GM12878 (cell line): ENCODE data around the gene SPRY2. TPM values are rescaled to one million over a fixed set of nuclear protein-coding genes. Genes with fewer than 3 reads are reported as not detected.

ENCODE experiments used
- ATAC-seq: fragments of 200-7000 bp; cut with Tn5 transposase; 3 replicates; pipeline ENCODE4 v1.9.1; 2020; ENCODE audit warnings: mild to moderate bottlenecking, moderate library complexity
- BruUV-seq: library from RNA; stranded (reverse); fragments of 400-500 nt; replicated peaks from 2 replicates; lab custom pipeline; 2021; lab: Mats Ljungman, UMichigan
- CTCF ChIA-PET: fragments of 300-600 bp; sonication (Branson Sonifier 250); formaldehyde crosslinking; extraction: SDS; loops from one replicate; lab custom pipeline; 2021; ENCODE audit warnings: inconsistent platforms; lab: Yijun Ruan, JAX
- POLR2A ChIA-PET: fragments of 350-600 bp; formaldehyde crosslinking; extraction: SDS; loops from one replicate; lab custom pipeline; 2021; ENCODE audit warnings: inconsistent platforms; lab: Charles Lee
- RAD21 ChIA-PET: fragments of 300-600 bp; sonication (Branson Sonifier 250); formaldehyde crosslinking; loops from one replicate; lab custom pipeline; 2023; ENCODE audit warnings: antibody characterized with exemption; ENCODE audit not compliant: unreplicated experiment; lab: Charles Lee
- SMC1A ChIA-PET: fragments of 300-600 bp; sonication (Branson Sonifier 250); formaldehyde crosslinking; loops from one replicate; lab custom pipeline; 2023; ENCODE audit not compliant: unreplicated experiment, uncharacterized antibody; lab: Charles Lee
- DNase-seq: peaks from one replicate; pipeline ENCODE4 v3.0.0-alpha.2; 2011; ENCODE audit warnings: low read depth, low spot score
- FAIRE-seq: peaks from 3 replicates; lab custom pipeline; 2011; peaks lifted over from hg19 to GRCh38; lab: Jason Lieb, UNC
- H2AFZ ChIP-seq: 2 replicates; pipeline ENCODE4 v1.6.0; 2011; ENCODE audit warnings: low read depth, low read length, control low read depth; ENCODE audit not compliant: control insufficient read depth
- H3K27ac ChIP-seq: 2 replicates; pipeline ENCODE4 v1.5.1; 2011; ENCODE audit warnings: control low read depth; ENCODE audit not compliant: control insufficient read depth, insufficient read depth
- H3K27me3 ChIP-seq, 2 experiments: replicated peaks in 1 of 2; 2 replicates each; pipeline versions ENCODE4 v1.6.0 to v1.6.1; 2011; ENCODE audit warnings: low read length in 1 of 2; ENCODE audit not compliant: control insufficient read depth in 2 of 2, insufficient read depth in 2 of 2
- H3K36me3 ChIP-seq, 2 experiments: 2 replicates each; pipeline ENCODE4 v1.5.1; 2011; ENCODE audit warnings: low read length in 1 of 2; ENCODE audit not compliant: control insufficient read depth in 2 of 2, insufficient read depth in 2 of 2
- H3K4me1 ChIP-seq: 2 replicates; pipeline ENCODE4 v1.6.1; 2011; ENCODE audit warnings: mild to moderate bottlenecking, low read length, moderate library complexity, mixed read lengths; ENCODE audit not compliant: control insufficient read depth, insufficient read depth
- H3K4me2 ChIP-seq: 2 replicates; pipeline ENCODE4 v1.6.0; 2011; ENCODE audit warnings: control low read depth; ENCODE audit not compliant: control insufficient read depth, insufficient read depth
- H3K4me3 ChIP-seq: fragments of 200-600 bp; sonication (generic); 2 replicates; pipeline ENCODE4 v1.5.1; 2016
- H3K79me2 ChIP-seq: 2 replicates; pipeline ENCODE4 v1.6.0; 2011; ENCODE audit warnings: low read length; ENCODE audit not compliant: control insufficient read depth, insufficient read depth
- H3K9ac ChIP-seq: 2 replicates; pipeline ENCODE4 v1.8.0; 2011; ENCODE audit warnings: low read length, control low read depth, mixed read lengths; ENCODE audit not compliant: control insufficient read depth, insufficient read depth
- H3K9me3 ChIP-seq: replicated peaks from 3 replicates; pipeline ENCODE4 v1.5.1; 2011; ENCODE audit warnings: mild to moderate bottlenecking, low read length; ENCODE audit not compliant: control insufficient read depth, insufficient read depth
- H4K20me1 ChIP-seq: 2 replicates; pipeline ENCODE4 v1.6.0; 2011; ENCODE audit not compliant: control insufficient read depth, insufficient read depth
- BHLHE40 ChIP-seq, 2 experiments: fragments of 450-650 bp in 1 of 2; IDR thresholded peaks; 2 replicates each; pipeline ENCODE4 v1.6.1; 2011 to 2017; ENCODE audit warnings: low read depth in 2 of 2, borderline replicate concordance in 1 of 2, improper control_type of control experiment in 1 of 2, low read length in 1 of 2, mild to moderate bottlenecking in 1 of 2
- BMI1 ChIP-seq: fragments of 450-650 bp; IDR thresholded peaks from 2 replicates; pipeline ENCODE4 v1.6.1; 2016; ENCODE audit warnings: mild to moderate bottlenecking, moderate library complexity, borderline replicate concordance
- DPF2 ChIP-seq: fragments of 450-650 bp; IDR thresholded peaks from 2 replicates; pipeline ENCODE4 v1.6.1; 2017; ENCODE audit warnings: mild to moderate bottlenecking
- EGR1 ChIP-seq, 2 experiments: IDR thresholded peaks; 1 replicate in 1 of 2; 2 replicates in 1 of 2; pipeline ENCODE4 v1.6.1; 2011 to 2012; ENCODE audit warnings: low read depth in 2 of 2, low read length in 2 of 2, borderline replicate concordance in 1 of 2, mild to moderate bottlenecking in 1 of 2, moderate library complexity in 1 of 2
- EP300 ChIP-seq, 2 experiments: fragments of 150-350 bp in 1 of 2; IDR thresholded peaks; 2 replicates each; pipeline ENCODE4 v1.6.1; 2011 to 2012; ENCODE audit warnings: low read depth in 2 of 2, low read length in 2 of 2, borderline replicate concordance in 1 of 2, improper control_type of control experiment in 1 of 2, inconsistent platforms in 1 of 2; ENCODE audit not compliant: control insufficient read depth in 1 of 2
- HDAC2 ChIP-seq: fragments of 200-600 bp; sonication (generic); IDR thresholded peaks from 2 replicates; pipeline ENCODE4 v1.6.1; 2017
- HDGF ChIP-seq: fragments of 450-650 bp; IDR thresholded peaks from 2 replicates; pipeline ENCODE4 v1.6.1; 2016; ENCODE audit warnings: antibody characterized with exemption
- KDM1A ChIP-seq: fragments of 200-600 bp; sonication (generic); IDR thresholded peaks from 2 replicates; pipeline ENCODE4 v1.6.1; 2016; ENCODE audit warnings: borderline replicate concordance
- LARP7 ChIP-seq: fragments of 450-650 bp; IDR thresholded peaks from 2 replicates; pipeline ENCODE4 v1.6.1; 2017; ENCODE audit warnings: mild to moderate bottlenecking
- MEF2B ChIP-seq: fragments of 450-650 bp; IDR thresholded peaks from 2 replicates; pipeline ENCODE4 v1.6.1; 2018; ENCODE audit warnings: mild to moderate bottlenecking, moderate library complexity; ENCODE audit not compliant: partially characterized antibody, poor library complexity, severe bottlenecking
- POU2F2 ChIP-seq: IDR thresholded peaks from 3 replicates; pipeline ENCODE4 v1.6.1; 2011; ENCODE audit warnings: low read depth, mild to moderate bottlenecking, low read length, borderline replicate concordance
- RAD51 ChIP-seq: fragments of 450-650 bp; IDR thresholded peaks from 2 replicates; pipeline ENCODE4 v1.6.1; 2016; ENCODE audit warnings: moderate library complexity, mild to moderate bottlenecking, inconsistent platforms
- RB1 ChIP-seq: fragments of 450-650 bp; formaldehyde crosslinking; IDR thresholded peaks from 2 replicates; pipeline ENCODE4 v1.6.1; 2017; ENCODE audit warnings: mild to moderate bottlenecking, borderline replicate concordance
- WGBS: methylation state at CpG from one replicate; pipeline ENCODE4 v1.1.6; 2016; ENCODE audit warnings: low lambda C conversion rate; ENCODE audit not compliant: insufficient replicate concordance, insufficient coverage; ENCODE audit errors: missing lambda C conversion rate; 5-methylcytosine and 5-hydroxymethylcytosine counted together
- in situ Hi-C: fragments of 300-500 bp; cut with MboI; formaldehyde crosslinking; loops from 9 replicates; pipeline ENCODE4 v1.14.3; 2018; ENCODE audit warnings: mixed read lengths
- intact Hi-C: fragments of 100-400 bp; cut with micrococcal nuclease; formaldehyde crosslinking; loops from one replicate; pipeline ENCODE4 v1.14.2; 2022; ENCODE audit not compliant: unreplicated experiment
- polyA plus RNA-seq, 11 experiments: library from polyadenylated mRNA; depleted of rRNA in 4 of 11; unstranded in 6 of 11; stranded (reverse) in 5 of 11; fragments of >200 nt; fragmentation: Nextera tagmentation in 4 of 11; fragmentation: Illumina TruSeq in 1 of 11; extraction: Ambion mirVana in 4 of 11; extraction: Trizol in 1 of 11; gene quantifications; 1 replicate in 1 of 11; 2 replicates in 10 of 11; pipeline versions ENCODE4 v1.2.1 to v1.2.3, GENCODE V29; 2011 to 2016; ENCODE audit warnings: inconsistent platforms in 2 of 11, missing spikeins in 2 of 11, low read depth in 1 of 11
- total RNA-seq, 4 experiments: library from RNA; depleted of rRNA in 3 of 4; stranded (reverse); fragments of >200 nt in 3 of 4; fragmentation: Illumina TruSeq in 1 of 4; extraction: Trizol in 1 of 4; gene quantifications; 2 replicates each; pipeline versions ENCODE4 v1.2.1 to v1.2.3, GENCODE V29; 2013 to 2021
- TF ChIP-seq, protein P1 (sequence below): IDR thresholded peaks from 2 replicates; pipeline ENCODE4 v1.6.1; 2011; ENCODE audit warnings: borderline replicate concordance, low read depth, mild to moderate bottlenecking, moderate library complexity, low read length; ENCODE audit not compliant: insufficient read depth, poor library complexity, severe bottlenecking
- TF ChIP-seq, protein P2 (sequence below): IDR thresholded peaks from 2 replicates; pipeline ENCODE4 v1.6.1; 2012; ENCODE audit warnings: mild to moderate bottlenecking, low read depth, low read length

The SPRY2 gene
- total and polyA plus RNA-seq, 10 of the 15 experiments (the other 5 are each of a cell fraction or from before 2014, with no cell fraction given) = 1.8 to 82.1 (median 9.2) TPM

DNA sequence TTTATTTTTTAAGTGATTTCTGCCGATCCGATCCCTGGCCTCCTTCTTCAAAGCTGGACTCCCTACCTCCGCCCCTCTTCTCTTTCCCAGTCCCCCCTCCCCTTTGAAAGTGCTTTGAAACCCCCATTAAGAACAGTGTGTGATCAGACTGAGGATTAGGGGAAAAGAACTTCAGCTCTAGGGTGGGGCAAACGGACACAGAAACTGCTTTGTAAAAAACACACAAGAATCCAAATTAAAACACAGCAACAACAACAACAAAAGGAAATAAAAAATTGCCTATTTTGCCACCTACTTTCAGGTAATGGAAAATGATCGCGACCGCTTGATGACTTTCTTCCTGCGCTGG, 1.4 kb downstream of the SPRY2 start (continued):
- TF ChIP-seq, protein P1, sequence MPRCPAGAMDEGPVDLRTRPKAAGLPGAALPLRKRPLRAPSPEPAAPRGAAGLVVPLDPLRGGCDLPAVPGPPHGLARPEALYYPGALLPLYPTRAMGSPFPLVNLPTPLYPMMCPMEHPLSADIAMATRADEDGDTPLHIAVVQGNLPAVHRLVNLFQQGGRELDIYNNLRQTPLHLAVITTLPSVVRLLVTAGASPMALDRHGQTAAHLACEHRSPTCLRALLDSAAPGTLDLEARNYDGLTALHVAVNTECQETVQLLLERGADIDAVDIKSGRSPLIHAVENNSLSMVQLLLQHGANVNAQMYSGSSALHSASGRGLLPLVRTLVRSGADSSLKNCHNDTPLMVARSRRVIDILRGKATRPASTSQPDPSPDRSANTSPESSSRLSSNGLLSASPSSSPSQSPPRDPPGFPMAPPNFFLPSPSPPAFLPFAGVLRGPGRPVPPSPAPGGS = no peak

DNA sequence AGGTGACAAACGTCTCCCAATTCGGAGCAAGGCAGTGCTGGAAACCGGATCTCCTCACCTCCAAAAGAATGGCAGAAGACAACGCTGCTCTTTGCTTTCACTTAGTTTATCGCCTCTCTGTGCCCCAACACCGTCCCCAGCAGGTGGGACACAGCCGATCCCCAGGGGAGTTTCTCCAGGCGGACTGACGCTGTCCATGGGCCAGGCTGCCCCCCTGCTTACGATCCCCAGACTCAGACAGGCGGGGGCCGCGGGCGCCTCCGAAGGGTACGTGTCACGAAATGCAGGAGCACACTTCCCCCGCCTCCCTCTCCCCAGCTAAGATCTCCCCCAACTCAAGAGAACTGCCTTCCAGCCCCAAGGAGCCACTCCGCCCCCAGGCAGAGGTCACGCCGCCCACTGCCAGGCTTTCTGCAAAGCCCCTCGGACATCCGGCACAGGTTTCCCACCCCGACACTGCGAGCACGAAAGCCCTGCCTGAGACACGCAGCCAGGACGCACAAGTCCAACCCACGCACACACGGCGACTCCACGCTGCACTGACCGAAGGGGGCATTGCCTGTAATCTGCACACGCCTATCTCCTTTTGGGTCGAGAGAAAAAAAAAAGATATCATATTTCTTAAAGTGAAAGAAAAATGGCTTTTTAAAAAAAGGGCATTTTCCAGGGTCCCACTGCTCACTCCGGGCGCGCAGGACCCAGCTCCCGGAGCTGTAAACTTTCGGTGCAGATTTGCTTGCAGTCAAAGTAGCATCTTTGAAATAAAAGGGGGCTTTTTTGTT, 2.0 kb downstream of the SPRY2 start:
- intact Hi-C loops = no loop called here
- 16% methylated on average over 40 of the region's 40 CpGs for WGBS
- RAD21 ChIA-PET = interaction anchor here (0.9 to 11.5 kb wide), 18 partner anchors 9 to 677 kb away, joined by 3 to 347 read pairs (median 5); no protein-coding TSS in a partner anchor
- TF ChIP-seq, protein P2, sequence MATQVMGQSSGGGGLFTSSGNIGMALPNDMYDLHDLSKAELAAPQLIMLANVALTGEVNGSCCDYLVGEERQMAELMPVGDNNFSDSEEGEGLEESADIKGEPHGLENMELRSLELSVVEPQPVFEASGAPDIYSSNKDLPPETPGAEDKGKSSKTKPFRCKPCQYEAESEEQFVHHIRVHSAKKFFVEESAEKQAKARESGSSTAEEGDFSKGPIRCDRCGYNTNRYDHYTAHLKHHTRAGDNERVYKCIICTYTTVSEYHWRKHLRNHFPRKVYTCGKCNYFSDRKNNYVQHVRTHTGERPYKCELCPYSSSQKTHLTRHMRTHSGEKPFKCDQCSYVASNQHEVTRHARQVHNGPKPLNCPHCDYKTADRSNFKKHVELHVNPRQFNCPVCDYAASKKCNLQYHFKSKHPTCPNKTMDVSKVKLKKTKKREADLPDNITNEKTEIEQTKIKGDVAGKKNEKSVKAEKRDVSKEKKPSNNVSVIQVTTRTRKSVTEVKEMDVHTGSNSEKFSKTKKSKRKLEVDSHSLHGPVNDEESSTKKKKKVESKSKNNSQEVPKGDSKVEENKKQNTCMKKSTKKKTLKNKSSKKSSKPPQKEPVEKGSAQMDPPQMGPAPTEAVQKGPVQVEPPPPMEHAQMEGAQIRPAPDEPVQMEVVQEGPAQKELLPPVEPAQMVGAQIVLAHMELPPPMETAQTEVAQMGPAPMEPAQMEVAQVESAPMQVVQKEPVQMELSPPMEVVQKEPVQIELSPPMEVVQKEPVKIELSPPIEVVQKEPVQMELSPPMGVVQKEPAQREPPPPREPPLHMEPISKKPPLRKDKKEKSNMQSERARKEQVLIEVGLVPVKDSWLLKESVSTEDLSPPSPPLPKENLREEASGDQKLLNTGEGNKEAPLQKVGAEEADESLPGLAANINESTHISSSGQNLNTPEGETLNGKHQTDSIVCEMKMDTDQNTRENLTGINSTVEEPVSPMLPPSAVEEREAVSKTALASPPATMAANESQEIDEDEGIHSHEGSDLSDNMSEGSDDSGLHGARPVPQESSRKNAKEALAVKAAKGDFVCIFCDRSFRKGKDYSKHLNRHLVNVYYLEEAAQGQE = no peak
- TF ChIP-seq EP300 (IDR thresholded peaks at IDR 0.05; ENCODE audit: borderline replicate concordance in 1 of 2, control insufficient read depth in 1 of 2, low read depth in 2 of 2, low read length in 2 of 2) = peak in 1 of 2 experiments; percentile 33; a peak in 1 of 4 replicates
- TF ChIP-seq POU2F2 = 0 out of 3 replicates have a peak, but pooled peaks have one; percentile 16
- peak; percentile 77 for TF ChIP-seq DPF2
- no peak for TF ChIP-seq KDM1A
- no peak for TF ChIP-seq BMI1
- TF ChIP-seq MEF2B = peak; percentile 93
- no peak for TF ChIP-seq RB1
- TF ChIP-seq EGR1 (IDR thresholded peaks at IDR 0.05; ENCODE audit: borderline replicate concordance in 1 of 2, low read depth in 2 of 2, low read length in 2 of 2) = peak in 1 of 2 experiments; percentile 36; a peak in 1 of 3 replicates
- peak; percentile 62; the same call in 1 of the 2 replicates for TF ChIP-seq HDGF
- TF ChIP-seq HDAC2 = no peak
- TF ChIP-seq LARP7 = peak; percentile 87
- peak; percentile 63 to 68; a peak in 3 of 4 replicates for TF ChIP-seq BHLHE40 (IDR thresholded peaks at IDR 0.05; ENCODE audit: borderline replicate concordance in 1 of 2, low read depth in 2 of 2, low read length in 1 of 2)
- no peak for TF ChIP-seq RAD51

More for the DNA sequence above, 2.0 kb downstream of the SPRY2 start:
- Histone ChIP-seq H3K4me3 (peak overlapping the region; percentile 69), H3K9ac (peak overlapping the region; percentile 48), H3K27ac (peak overlapping the region; percentile 32), H4K20me1 (no peaks in the 10 kb centered on the region), H3K9me3 (no peaks in the 10 kb centered on the region), H3K4me2 (peak overlapping the region; percentile 86), H3K27me3 (no peaks in the 10 kb centered on the region; a peak in 1 of 4 replicates), H3K36me3 (no peaks in the 10 kb centered on the region; a peak in 1 of 4 replicates), H2AFZ (peak overlapping the region; percentile 33), H3K4me1 (no peaks in the 10 kb centered on the region), H3K79me2 (peaks cover 9% of the 10 kb centered on the region)
- FAIRE-seq = no peak
- POLR2A ChIA-PET = interaction anchor here (1.0 to 1.1 kb wide), 3 partner anchors 21 to 41 kb away, joined by 3 to 4 read pairs (median 3); no protein-coding TSS in a partner anchor
- peak; percentile 49 for ATAC-seq
- DNase-seq = no peak
- in situ Hi-C loops = no loop called here
- CTCF ChIA-PET = interaction anchor here (0.7 to 5.0 kb wide), 13 partner anchors 11 to 679 kb away, joined by 3 to 27 read pairs (median 4); no protein-coding TSS in a partner anchor
- SMC1A ChIA-PET = interaction anchor here (0.9 to 12.6 kb wide), 19 partner anchors 9 to 678 kb away, joined by 3 to 360 read pairs (median 4); no protein-coding TSS in a partner anchor
- BruUV-seq = no TSS peak
